Measurements from ENCODE around the gene EPM2AIP1. TPM values are rescaled to one million over a fixed set of nuclear protein-coding genes. Genes with fewer than 3 reads are reported as not detected.

EPM2AIP1 gene
- total and polyA plus RNA-seq, 9 of the 15 experiments (the other 6 are each of a cell fraction or from before 2014, with no cell fraction given) = 6.7 to 44.8 (median 25.2) TPM

GRCh38 chr3:36988356-36988755 is 4.6 kb downstream of the EPM2AIP1 start:
- H3K9ac ChIP-seq (ENCODE audit: insufficient read depth in 1 of 2, low read depth in 2 of 2, low read length in 2 of 2) = peak overlapping the region in 1 of 2 experiments; percentile 21; a peak in 1 of 4 replicates
- in situ Hi-C loops (cut with MboI) (no loop called here), intact Hi-C loops (cut with micrococcal nuclease) (no loop called here)
- ChIA-PET CTCF (ENCODE audit: low intra/inter-chr PET ratio) (no interaction called here), POLR2A (interaction anchor here (0.7 to 2.5 kb wide), 11 partner anchors 8 to 155 kb away, joined by 3 to 11 read pairs (median 5); no protein-coding TSS in a partner anchor)
- peaks cover 85% of the 10 kb centered on the region for H3K36me3 ChIP-seq (ENCODE audit: control insufficient read depth, insufficient read depth, low read length)
- no peak for DNase-seq (ENCODE audit: extremely low read depth in 1 of 4, low spot score in 3 of 4)
- H3K4me1 ChIP-seq (replicated peaks in 1 of 2; ENCODE audit: control insufficient read depth in 2 of 2, insufficient read depth in 2 of 2, low read length in 2 of 2) = peaks cover 17 to 20% of the 10 kb centered on the region in 2 experiments
- peaks cover 18% of the 10 kb centered on the region; the same call in 1 of the 2 replicates for H4K20me1 ChIP-seq (replicated peaks; ENCODE audit: control insufficient read depth, insufficient read depth, low read length)
- H2AFZ ChIP-seq (ENCODE audit: low read depth, low read length) = no peak overlapping the region
- FAIRE-seq = no peak
- no peak overlapping the region for H3K4me3 ChIP-seq
- H3K4me2 ChIP-seq (ENCODE audit: insufficient read depth, low read length) = peak overlapping the region; percentile 44; the same call in 1 of the 2 replicates
- H3K27me3 ChIP-seq (ENCODE audit: control insufficient read depth in 2 of 2, insufficient read depth in 2 of 2, low read length in 2 of 2) = no peaks in the 10 kb centered on the region
- no peaks in the 10 kb centered on the region for H3K9me3 ChIP-seq (replicated peaks; ENCODE audit: control insufficient read depth, insufficient read depth, low read depth, low read length)
- 81% methylated on average over 2 of the region's 2 CpGs for WGBS (ENCODE audit: insufficient coverage, low coverage, missing lambda C conversion rate)
- H3K9me1 ChIP-seq (ENCODE audit: control insufficient read depth, insufficient read depth, low read length) = no peaks in the 10 kb centered on the region
- peaks cover 55% of the 10 kb centered on the region for H3K79me2 ChIP-seq (ENCODE audit: control insufficient read depth, insufficient read depth, low read length)
- no peak for TF ChIP-seq ZNF518B (CRISPR knock-in tag; IDR thresholded peaks at IDR 0.05)
- TF ChIP-seq SUPT5H (IDR thresholded peaks at IDR 0.05) = 0 out of 2 replicates have a peak, but pooled peaks have one; percentile 41
- no peak for TF ChIP-seq DACH1 (IDR thresholded peaks at IDR 0.05; ENCODE audit: partially characterized antibody)
- no peak for TF ChIP-seq CSDE1 (IDR thresholded peaks at IDR 0.05)
- TF ChIP-seq EHMT2 (IDR thresholded peaks at IDR 0.05) = peak; percentile 31; the same call in 1 of the 2 replicates
- TF ChIP-seq NFE2L1 (tag; IDR thresholded peaks at IDR 0.05; ENCODE audit: borderline replicate concordance, low read depth) = no peak
- no peak for TF ChIP-seq ZNF12 (CRISPR knock-in tag; IDR thresholded peaks at IDR 0.05)
- TF ChIP-seq ZBTB26 (CRISPR knock-in tag; IDR thresholded peaks at IDR 0.05) = 0 out of 2 replicates have a peak, but pooled peaks have one; percentile 8
- no peak for TF ChIP-seq NEUROD1 (IDR thresholded peaks at IDR 0.05; ENCODE audit: borderline replicate concordance, low read depth, low read length, partially characterized antibody)
- no peak for TF ChIP-seq PHF20 (IDR thresholded peaks at IDR 0.05; ENCODE audit: partially characterized antibody)
- TF ChIP-seq MED1 (CRISPR knock-in tag; IDR thresholded peaks at IDR 0.05; ENCODE audit: borderline replicate concordance) = no peak
- TF ChIP-seq ZNF282 (CRISPR knock-in tag; IDR thresholded peaks at IDR 0.05) = no peak
- TF ChIP-seq ZKSCAN8 (CRISPR knock-in tag; IDR thresholded peaks at IDR 0.05) = no peak
- no peak for TF ChIP-seq TAF9B (IDR thresholded peaks at IDR 0.05; ENCODE audit: partially characterized antibody)
- no peak for TF ChIP-seq KHSRP (IDR thresholded peaks at IDR 0.05)
- TF ChIP-seq KDM5B (IDR thresholded peaks at IDR 0.05; ENCODE audit: insufficient replicate concordance, low read depth, low read length) = peak; percentile 33
- no peak for TF ChIP-seq ZBTB12 (CRISPR knock-in tag; IDR thresholded peaks at IDR 0.05)
- no peak for TF ChIP-seq E2F5 (CRISPR knock-in tag; IDR thresholded peaks at IDR 0.05)
- no peak overlapping the region for H3K27ac ChIP-seq (ENCODE audit: extremely low read depth, low read depth, low read length)
- ATAC-seq = no peak
- no TSS peak for BruUV-seq (replicated peaks)
